ENCODE results near the gene ARMC12. TPM values are rescaled to one million over a fixed set of nuclear protein-coding genes. Genes with fewer than 3 reads are reported as not detected.
A peak's percentile ranks its signal among the peaks of the same experiment; 100 is the strongest.

Gene ARMC12
- total RNA-seq, 1 experiment from 2014 or later = not detected

DNA sequence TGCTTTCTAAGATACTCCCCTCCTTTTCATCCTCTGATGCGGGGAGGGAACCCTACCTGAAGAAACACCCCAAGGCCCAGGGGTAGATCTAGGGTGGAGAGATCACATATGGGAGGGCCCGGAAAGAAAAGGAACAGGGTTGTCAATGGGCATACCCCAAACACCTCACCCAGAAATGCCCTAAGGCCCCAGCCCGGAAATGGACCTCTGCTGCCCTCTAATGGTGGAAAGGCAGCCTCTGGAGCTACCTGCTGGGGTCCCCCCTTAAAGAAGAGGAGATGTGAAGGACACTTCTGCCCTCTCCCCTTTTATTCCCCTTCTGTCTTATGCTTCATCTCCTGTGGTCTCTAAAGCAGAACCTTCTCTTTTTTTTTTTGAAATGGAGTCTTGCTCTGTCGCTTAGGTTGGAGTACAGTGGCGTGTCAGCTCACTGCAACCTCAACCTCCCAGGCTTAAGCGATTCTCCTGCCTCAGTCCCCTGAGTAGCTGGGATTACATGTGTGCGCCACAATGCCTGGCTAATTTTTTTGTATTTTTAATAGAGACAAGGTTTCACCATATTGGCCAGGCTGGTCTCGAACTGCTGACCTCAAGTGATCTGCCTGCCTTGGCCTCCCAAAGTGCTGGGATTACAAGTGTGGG lies 458 bp upstream of the ARMC12 start:
- intact Hi-C loops (cut with micrococcal nuclease; ENCODE audit: unreplicated experiment) = loop anchor here (1.0 to 10.0 kb wide), 3 partner anchors 152 to 442 kb away; partner anchors contain the start of gene DEF6
- Histone ChIP-seq H3K9me3 (no peaks in the 10 kb centered on the region), H3K36me3 (ENCODE audit: control insufficient read depth, insufficient read depth, low read length) (no peaks in the 10 kb centered on the region), H3K4me1 (peaks cover 22% of the 10 kb centered on the region), H3K27me3 (replicated peaks; ENCODE audit: control insufficient read depth, insufficient read depth, low read length) (no peaks in the 10 kb centered on the region), H3K4me3 (ENCODE audit: low read depth, low read length) (no peak overlapping the region)
- DNase-seq = peak; percentile 70 to 83
- H3K4me1 Mint-ChIP-seq (ENCODE audit: low read depth, unreplicated experiment) = peaks cover 8% of the 10 kb centered on the region
- H3K9me3 Mint-ChIP-seq (ENCODE audit: unreplicated experiment) = no peaks in the 10 kb centered on the region
- TF ChIP-seq CTCF (IDR thresholded peaks at IDR 0.05; ENCODE audit: insufficient read depth in 1 of 2, low read depth in 1 of 2, low read length in 1 of 2, severe bottlenecking in 1 of 2, unreplicated experiment in 1 of 2) = peak; percentile 86 to 96
- H3K27ac Mint-ChIP-seq (ENCODE audit: unreplicated experiment) = no peak overlapping the region
- H3K36me3 Mint-ChIP-seq (ENCODE audit: insufficient read depth, unreplicated experiment) = no peaks in the 10 kb centered on the region
- no TSS peak for BruUV-seq (replicated peaks)
- H3K27me3 Mint-ChIP-seq (ENCODE audit: insufficient read depth, unreplicated experiment) = no peaks in the 10 kb centered on the region
- ChIA-PET CTCF (interaction anchor here (0.8 to 2.1 kb wide), 11 partner anchors 9 to 217 kb away, joined by 3 to 31 read pairs (median 5); no protein-coding TSS in a partner anchor), POLR2A (no interaction called here)
- no peak overlapping the region for H3K4me3 Mint-ChIP-seq (ENCODE audit: unreplicated experiment)

GRCh38 chr6:35737413-35738211 lies 780 bp downstream of the ARMC12 start:
- Mint-ChIP-seq H3K27me3 (ENCODE audit: insufficient read depth, unreplicated experiment) (no peaks in the 10 kb centered on the region), H3K36me3 (ENCODE audit: insufficient read depth, unreplicated experiment) (no peaks in the 10 kb centered on the region), H3K27ac (ENCODE audit: unreplicated experiment) (no peak overlapping the region), H3K4me3 (ENCODE audit: unreplicated experiment) (no peak overlapping the region), H3K9me3 (ENCODE audit: unreplicated experiment) (no peaks in the 10 kb centered on the region), H3K4me1 (ENCODE audit: low read depth, unreplicated experiment) (peaks cover 8% of the 10 kb centered on the region)
- ChIA-PET CTCF (interaction anchor here (0.6 to 2.1 kb wide), 12 partner anchors 10 to 288 kb away, joined by 3 to 31 read pairs (median 4); no protein-coding TSS in a partner anchor), POLR2A (no interaction called here)
- Histone ChIP-seq H3K4me3 (ENCODE audit: low read depth, low read length) (no peak overlapping the region), H3K36me3 (ENCODE audit: control insufficient read depth, insufficient read depth, low read length) (no peaks in the 10 kb centered on the region), H3K27me3 (replicated peaks; ENCODE audit: control insufficient read depth, insufficient read depth, low read length) (no peaks in the 10 kb centered on the region), H3K9me3 (no peaks in the 10 kb centered on the region), H3K4me1 (peaks cover 18% of the 10 kb centered on the region)
- intact Hi-C loops (cut with micrococcal nuclease; ENCODE audit: unreplicated experiment) = loop anchor here (10.0 kb wide), 1 partner anchor 443 kb away; the partner anchor contains the start of gene DEF6
- BruUV-seq (replicated peaks) = no TSS peak
- DNase-seq = peak in 1 of 2 experiments; percentile 54
- peak; percentile 65 to 67 for TF ChIP-seq CTCF (IDR thresholded peaks at IDR 0.05; ENCODE audit: insufficient read depth in 1 of 2, low read depth in 1 of 2, low read length in 1 of 2, severe bottlenecking in 1 of 2, unreplicated experiment in 1 of 2)

Data from Caco-2 (cell line).